HK-2 (cell line): ENCODE results near the gene PODNL1.

Source experiments
- DNase-seq: peaks from one replicate; pipeline ENCODE4 v3.0.0-alpha.2; 2018; ENCODE audit not compliant: unreplicated experiment

PODNL1 gene

DNA sequence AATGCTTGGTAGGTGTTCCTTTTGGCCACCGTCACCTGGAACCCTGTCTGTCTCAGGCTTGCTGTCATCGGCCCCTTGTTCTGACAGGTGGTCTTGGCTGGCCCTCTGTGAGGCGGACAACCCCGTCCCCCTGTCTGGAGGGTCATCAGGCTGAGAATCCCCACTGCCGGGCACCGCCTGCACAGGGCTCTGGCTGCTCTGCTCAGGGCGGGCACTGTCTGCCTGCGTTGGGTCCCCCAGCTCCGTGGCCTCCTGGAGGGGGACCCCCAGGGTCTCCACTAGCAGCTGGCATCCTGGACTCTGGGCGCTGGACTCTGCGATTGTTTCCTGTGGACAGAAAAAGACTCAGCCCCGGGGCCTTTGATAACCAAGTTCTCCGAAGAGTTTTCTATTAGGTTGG lies 48.1 kb downstream of the PODNL1 start:
- no peak for DNase-seq

- DNase-seq = no peak
Observed at GRCh38 chr19:13888281-13888680, 49.9 kb downstream of the PODNL1 start.

DNA sequence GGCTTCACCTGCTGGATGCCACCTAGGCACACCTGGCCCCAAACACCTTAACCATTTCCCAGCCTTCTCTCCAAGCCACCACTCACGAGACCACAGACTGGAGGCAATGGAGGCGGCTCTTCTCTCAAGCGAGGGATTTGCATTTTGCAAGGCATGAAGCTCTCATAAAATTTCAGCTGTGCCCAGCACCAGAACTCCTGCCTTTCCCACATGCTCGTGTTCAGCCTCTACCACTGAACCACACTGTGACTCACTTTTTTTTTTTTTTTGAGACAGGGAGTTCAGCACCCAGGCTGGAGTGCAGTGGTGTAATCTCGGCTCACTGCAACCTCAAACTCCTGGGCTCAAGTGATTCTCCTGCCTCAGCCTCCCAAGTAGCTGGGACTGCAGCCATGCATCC lies 50.7 kb downstream of the PODNL1 start:
- DNase-seq = no peak

- DNase-seq = no peak
Observed at GRCh38 chr19:13887018-13887436, 51.2 kb downstream of the PODNL1 start.

DNA sequence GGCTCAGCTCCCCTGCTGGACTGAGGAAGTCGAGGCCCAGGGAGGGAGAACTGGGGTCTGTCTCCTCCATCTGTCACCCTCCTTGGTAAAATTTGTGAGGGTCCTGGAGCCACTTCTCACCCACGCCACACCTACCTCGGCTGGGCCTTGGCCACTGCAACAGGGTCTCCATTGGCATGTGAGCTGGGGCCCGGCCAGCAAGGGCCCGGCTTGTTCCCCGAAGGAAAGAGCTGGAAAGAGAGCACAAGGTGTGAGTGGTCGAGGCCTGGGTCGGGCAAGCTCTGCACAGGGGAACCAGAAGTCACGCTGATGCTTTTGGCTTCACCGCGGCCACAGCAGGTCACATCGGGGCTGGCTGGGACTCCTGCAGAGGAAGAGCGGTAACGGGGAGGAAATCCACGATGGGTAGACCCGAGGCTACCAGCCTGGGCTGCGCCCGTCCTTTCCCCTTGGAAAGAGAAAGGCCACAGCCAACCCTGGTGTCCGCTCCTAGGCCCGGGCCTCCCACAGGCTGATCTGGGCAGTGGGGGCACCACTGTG lies 52.3 kb downstream of the PODNL1 start:
- DNase-seq = no peak

DNA sequence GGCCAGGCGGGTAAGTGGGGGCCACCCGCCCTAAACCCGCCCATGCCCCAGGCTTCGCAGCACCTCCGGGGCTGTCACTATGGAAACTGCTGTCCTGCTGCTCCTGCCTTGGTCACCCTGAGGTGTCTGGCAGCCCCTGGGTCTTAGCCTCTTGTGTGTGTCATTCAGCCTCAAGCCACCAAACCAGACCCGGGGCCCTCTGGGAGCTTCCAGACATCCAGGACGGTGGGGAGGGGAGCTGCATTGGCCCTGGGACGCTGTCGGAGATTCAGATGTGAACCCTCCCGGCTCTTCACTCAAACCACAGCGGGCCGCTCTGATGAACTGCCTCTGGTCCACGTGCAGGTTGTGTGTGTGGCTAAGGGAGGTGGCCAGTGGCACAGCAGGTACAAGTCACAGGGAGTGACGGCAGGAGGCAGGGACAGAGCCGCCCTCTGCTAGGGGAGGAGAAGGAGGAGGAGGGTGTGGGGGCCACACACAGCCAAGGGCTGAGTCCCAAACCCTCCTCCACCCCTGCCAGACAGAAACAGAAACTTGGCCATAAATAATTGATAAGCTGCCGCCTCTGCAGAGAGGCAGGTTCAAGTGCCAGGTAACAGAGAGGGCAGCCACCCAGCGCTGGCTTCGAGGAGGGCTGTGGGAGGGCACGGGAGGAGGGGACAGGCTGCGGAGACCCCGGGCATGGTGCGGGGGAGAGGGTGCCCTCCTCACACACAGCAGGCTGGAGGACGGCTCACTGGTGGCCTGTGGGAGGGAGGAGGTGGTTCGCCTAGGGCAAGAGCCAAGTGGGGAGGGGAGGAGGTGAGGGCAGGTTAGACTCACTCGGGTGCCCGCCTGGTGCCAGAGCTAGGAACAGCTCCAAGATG lies 53.3 kb downstream of the PODNL1 start:
- no peak for DNase-seq

DNA sequence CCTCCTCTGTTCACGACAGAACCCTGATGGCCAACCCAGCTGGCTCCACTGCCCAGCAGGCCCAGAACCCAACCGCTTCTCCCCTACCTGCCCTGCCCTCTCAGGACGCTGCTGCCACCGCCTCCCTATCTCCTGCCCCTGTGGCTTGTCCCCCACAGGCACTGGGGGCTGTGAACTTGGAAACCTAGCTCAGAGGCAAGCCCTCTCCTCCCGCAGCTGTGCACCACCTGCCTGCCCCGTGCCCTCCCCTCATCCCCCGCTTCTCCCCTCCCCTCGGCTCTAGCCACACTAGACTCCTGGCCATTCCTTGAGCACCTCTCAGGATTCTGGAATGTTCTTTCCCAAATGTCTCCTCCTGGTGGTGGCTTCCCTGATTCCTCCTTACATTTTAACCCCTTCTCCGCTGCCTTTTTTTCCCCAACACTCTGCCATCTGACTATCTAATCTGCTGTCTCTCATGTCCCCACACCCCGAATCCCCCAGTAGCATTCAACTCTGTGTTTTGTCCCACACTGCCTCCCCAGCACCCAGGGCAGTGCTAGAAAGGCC lies 54.6 kb downstream of the PODNL1 start:
- no peak for DNase-seq

DNA sequence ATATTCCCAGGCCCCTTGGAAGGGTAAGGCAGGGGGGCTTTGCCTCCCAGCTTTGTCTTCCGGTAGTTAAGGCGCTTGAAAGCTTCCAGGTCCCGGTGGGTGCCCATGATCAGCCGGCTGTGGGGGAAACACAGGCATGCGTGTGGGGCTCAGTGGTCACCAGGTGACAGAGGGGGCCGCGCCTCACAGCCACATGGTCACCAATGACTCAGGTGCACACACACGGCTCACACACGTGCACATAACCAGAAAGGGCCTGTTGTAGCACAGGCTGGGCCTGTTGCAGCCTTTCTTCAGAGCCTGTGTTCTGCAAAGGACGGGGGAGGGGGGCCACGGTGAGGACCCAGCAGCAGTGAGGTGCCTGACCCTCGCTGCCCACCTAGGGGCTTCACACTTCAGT lies 55.4 kb downstream of the PODNL1 start:
- no peak for DNase-seq

- DNase-seq = no peak
Observed at GRCh38 chr19:13882419-13882795, 55.8 kb downstream of the PODNL1 start.

GRCh38 chr19:13881692-13882418 lies 56.4 kb downstream of the PODNL1 start:
- DNase-seq = peak; percentile 54

- peak; percentile 50 for DNase-seq
Observed at GRCh38 chr19:13881251-13881691, 56.9 kb downstream of the PODNL1 start.
